Measurements from ENCODE around the gene PRKCA. TPM values are rescaled to one million over a fixed set of nuclear protein-coding genes. Genes with fewer than 3 reads are reported as not detected.

The PRKCA gene
- total RNA-seq, 4 donors from 2014 or later = 3.9 to 12.1 (median 7.0) TPM

- TF ChIP-seq CTCF (IDR thresholded peaks at IDR 0.05; ENCODE audit: low read depth) = no peak
Measured at GRCh38 chr17:66449418-66449977, 147.1 kb downstream of the PRKCA start.

GRCh38 chr17:66450008-66450851, 147.8 kb downstream of the PRKCA start:
- no peak for TF ChIP-seq CTCF (IDR thresholded peaks at IDR 0.05; ENCODE audit: low read depth)

- no peak for TF ChIP-seq CTCF (IDR thresholded peaks at IDR 0.05; ENCODE audit: low read depth)
Measured at GRCh38 chr17:66450852-66451158, 148.4 kb downstream of the PRKCA start.

- no peak for TF ChIP-seq CTCF (IDR thresholded peaks at IDR 0.05; ENCODE audit: low read depth)
Measured at GRCh38 chr17:66451188-66452149, 149.1 kb downstream of the PRKCA start.

GRCh38 chr17:66455060-66455459, 152.6 kb downstream of the PRKCA start:
- no peak for TF ChIP-seq CTCF (IDR thresholded peaks at IDR 0.05; ENCODE audit: low read depth)

- TF ChIP-seq CTCF (IDR thresholded peaks at IDR 0.05; ENCODE audit: low read depth) = no peak
Measured at GRCh38 chr17:66458782-66459181, 156.4 kb downstream of the PRKCA start.

- TF ChIP-seq CTCF (IDR thresholded peaks at IDR 0.05; ENCODE audit: low read depth) = no peak
Measured at GRCh38 chr17:66459811-66460270, 157.4 kb downstream of the PRKCA start.
